Sigmoid colon (tissue), 7 donors: Measurements from ENCODE around the gene MAP1LC3B. TPM values are rescaled to one million over a fixed set of nuclear protein-coding genes. Genes with fewer than 3 reads are reported as not detected.

Experiments used
- DNase-seq: peaks from one replicate; pipeline ENCODE4 v3.0.0-alpha.2; 2019
- H3K27ac ChIP-seq, 4 donors: fragments of 200-600 bp; sonication (generic); one replicate each; pipeline ENCODE4 v1.5.1; 2016 to 2019; ENCODE audit warnings: mild to moderate bottlenecking in 1 of 4
- H3K27me3 ChIP-seq, 3 donors: fragments of 200-600 bp; sonication (generic); one replicate each; pipeline ENCODE4 v1.5.1; 2019; ENCODE audit warnings: mild to moderate bottlenecking in 1 of 3
- H3K36me3 ChIP-seq, 4 donors: fragments of 200-600 bp; sonication (generic); one replicate each; pipeline ENCODE4 v1.5.1; 2016 to 2019
- H3K4me1 ChIP-seq, 4 donors: fragments of 200-600 bp; sonication (generic); one replicate each; pipeline ENCODE4 v1.5.1; 2017 to 2019
- H3K4me3 ChIP-seq, 4 donors: fragments of 200-600 bp; sonication (generic); one replicate each; pipeline ENCODE4 v1.5.1; 2017 to 2019; ENCODE audit warnings: mild to moderate bottlenecking in 2 of 4, moderate library complexity in 1 of 4
- H3K9me3 ChIP-seq, 4 donors: fragments of 200-600 bp in 3 of 4; sonication (generic) in 3 of 4; one replicate each; pipeline versions ENCODE4 v1.5.1 to v1.6.1; 2013 to 2019
- CTCF ChIP-seq, 4 experiments: fragments of 450-650 bp in 3 of 4; fragments of 200-600 bp in 1 of 4; IDR thresholded peaks; one replicate each; pipeline ENCODE4 v1.5.1; 2016 to 2019; ENCODE audit warnings: antibody characterized with exemption in 4 of 4, mild to moderate bottlenecking in 3 of 4, moderate library complexity in 2 of 4
- EP300 ChIP-seq, 4 donors: sonication (generic); formaldehyde crosslinking; IDR thresholded peaks; one replicate each; pipeline ENCODE4 v1.6.1; 2017; ENCODE audit warnings: antibody characterized with exemption in 4 of 4
- POLR2A ChIP-seq, 2 donors: fragments of 450-650 bp; IDR thresholded peaks; one replicate each; pipeline ENCODE4 v1.6.1; 2016; ENCODE audit warnings: antibody characterized with exemption in 2 of 2, mild to moderate bottlenecking in 2 of 2, moderate library complexity in 2 of 2
- POLR2AphosphoS5 ChIP-seq, 4 donors: sonication (generic); formaldehyde crosslinking; IDR thresholded peaks; one replicate each; pipeline ENCODE4 v1.6.1; 2017; ENCODE audit warnings: antibody characterized with exemption in 4 of 4
- WGBS, 2 donors: extraction: QIAGEN DNeasy Blood & Tissue Kit; methylation state at CpG; one replicate each; pipeline ENCODE4 v1.1.7; 2013; 5-methylcytosine and 5-hydroxymethylcytosine counted together
- intact Hi-C: fragments of 100-400 bp; cut with DNase I; formaldehyde crosslinking; loops from one replicate; pipeline ENCODE4 v1.15.1; 2023
- polyA plus RNA-seq, 3 donors: library from polyadenylated mRNA; stranded (reverse); fragments of 200-250 nt; gene quantifications; one replicate each; pipeline ENCODE4 v1.2.3, GENCODE V29; 2013
- total RNA-seq, 4 donors: library from RNA; depleted of rRNA; stranded (reverse); fragments of >200 nt; gene quantifications; one replicate each; pipeline ENCODE4 v1.1.0, GENCODE V29; 2016
- donor health status: healthy with polysubstance abuse.
- donor health status: Bipolar disorder and iron deficiency.
- donor health status: healthy.

The MAP1LC3B gene
- total and polyA plus RNA-seq, 7 donors, result 48.0 to 137 (median 62.4) TPM

GRCh38 chr16:87437911-87438610, 45.9 kb downstream of the MAP1LC3B start:
- no peak for DNase-seq
- Histone ChIP-seq H3K4me1 (peaks cover 0 to 30% (median 24%) of the 10 kb centered on the region in 4 donors), H3K9me3 (no peaks in the 10 kb centered on the region), H3K36me3 (no peaks in the 10 kb centered on the region), H3K27ac (no peak overlapping the region), H3K27me3 (no peaks in the 10 kb centered on the region), H3K4me3 (no peak overlapping the region)
- intact Hi-C loops, result no loop called here
- 63 to 84% methylated on average over 17 of the region's 17 CpGs for WGBS, 2 donors
- TF ChIP-seq CTCF (IDR thresholded peaks at IDR 0.05) (no peak), EP300 (IDR thresholded peaks at IDR 0.05) (no peak), POLR2AphosphoS5 (IDR thresholded peaks at IDR 0.05) (no peak), POLR2A (IDR thresholded peaks at IDR 0.05) (no peak)

- Histone ChIP-seq H3K36me3 (no peaks in the 10 kb centered on the region), H3K27me3 (no peaks in the 10 kb centered on the region), H3K27ac (no peak overlapping the region), H3K4me3 (no peak overlapping the region), H3K9me3 (no peaks in the 10 kb centered on the region), H3K4me1 (peaks cover 0 to 30% (median 24%) of the 10 kb centered on the region in 4 donors)
- no peak for DNase-seq
- intact Hi-C loops, result no loop called here
- WGBS, 2 donors, result 85 to 91% methylated on average over 9 of the region's 9 CpGs
- TF ChIP-seq CTCF (IDR thresholded peaks at IDR 0.05) (no peak), POLR2AphosphoS5 (IDR thresholded peaks at IDR 0.05) (no peak), EP300 (IDR thresholded peaks at IDR 0.05) (no peak), POLR2A (IDR thresholded peaks at IDR 0.05) (no peak)
Observed at GRCh38 chr16:87438611-87438985, 46.5 kb downstream of the MAP1LC3B start.

- peaks cover 0 to 29% (median 24%) of the 10 kb centered on the region in 4 donors for H3K4me1 ChIP-seq
- no peaks in the 10 kb centered on the region for H3K9me3 ChIP-seq
- H3K27ac ChIP-seq, result no peak overlapping the region
- no peaks in the 10 kb centered on the region for H3K27me3 ChIP-seq
- no peaks in the 10 kb centered on the region for H3K36me3 ChIP-seq
- intact Hi-C loops, result no loop called here
- WGBS, 2 donors, result 92 to 95% methylated on average over 10 of the region's 10 CpGs
- no peak overlapping the region for H3K4me3 ChIP-seq
- TF ChIP-seq POLR2A (IDR thresholded peaks at IDR 0.05) (no peak), CTCF (IDR thresholded peaks at IDR 0.05) (no peak), POLR2AphosphoS5 (IDR thresholded peaks at IDR 0.05) (no peak), EP300 (IDR thresholded peaks at IDR 0.05) (no peak)
- DNase-seq, result no peak
Observed at GRCh38 chr16:87439926-87440325, 47.8 kb downstream of the MAP1LC3B start.

GRCh38 chr16:87441886-87442580, 49.9 kb downstream of the MAP1LC3B start:
- no peak for TF ChIP-seq CTCF (IDR thresholded peaks at IDR 0.05)
- TF ChIP-seq POLR2AphosphoS5 (IDR thresholded peaks at IDR 0.05), result no peak
- TF ChIP-seq EP300 (IDR thresholded peaks at IDR 0.05), result no peak
- TF ChIP-seq POLR2A (IDR thresholded peaks at IDR 0.05), result no peak
- Histone ChIP-seq H3K4me1 (peaks cover 0 to 16% (median 11%) of the 10 kb centered on the region in 4 donors), H3K4me3 (no peak overlapping the region), H3K9me3 (no peaks in the 10 kb centered on the region), H3K27me3 (no peaks in the 10 kb centered on the region), H3K36me3 (peaks cover 0 to 5% (median 3%) of the 10 kb centered on the region in 4 donors), H3K27ac (no peak overlapping the region)
- WGBS, 2 donors, result 96% methylated on average over 12 of the region's 12 CpGs
- no peak for DNase-seq
- intact Hi-C loops, result no loop called here
